HCT116 (cell line): ENCODE results near the gene EEFSEC. TPM values are rescaled to one million over a fixed set of nuclear protein-coding genes. Genes with fewer than 3 reads are reported as not detected.

ENCODE experiments used
- ATAC-seq: fragments of 200-7000 bp; cut with Tn5 transposase; 2 replicates; pipeline ENCODE4 v1.9.1; 2020; ENCODE audit warnings: mild to moderate bottlenecking, moderate library complexity
- BruUV-seq: library from RNA; stranded (reverse); fragments of 400-500 nt; replicated peaks from 2 replicates; lab custom pipeline; 2021; lab: Mats Ljungman, UMichigan
- CTCF ChIA-PET: fragments of 300-600 bp; sonication (Branson Sonifier 250); formaldehyde crosslinking; loops from one replicate; lab custom pipeline; 2021; ENCODE audit warnings: antibody characterized with exemption; lab: Charles Lee
- POLR2A ChIA-PET: fragments of 300-600, 350-600 bp; sonication (Branson Sonifier 250); formaldehyde crosslinking; loops from one replicate; lab custom pipeline; 2021; ENCODE audit warnings: antibody characterized with exemption; lab: Charles Lee
- RAD21 ChIA-PET, 2 experiments: fragments of 300-600 bp; sonication (Branson Sonifier 250); formaldehyde crosslinking; loops; one replicate each; lab custom pipeline; 2023; ENCODE audit warnings: low total read pairs in 2 of 2; ENCODE audit not compliant: uncharacterized antibody in 2 of 2, unreplicated experiment in 2 of 2, low non-redundant PET in 1 of 2; lab: Charles Lee
- DNase-seq: peaks from one replicate; pipeline ENCODE4 v3.0.0-alpha.2; 2010; ENCODE audit warnings: low read depth, low spot score
- H2AFZ ChIP-seq: fragments of 200-600 bp; shearing (Covaris generic), sonication (generic); 2 replicates; pipeline ENCODE4 v1.6.1; 2017; ENCODE audit warnings: low read depth, mixed run types, mixed read lengths, antibody characterized with exemption, low read length; ENCODE audit not compliant: poor library complexity, severe bottlenecking
- H3K27ac ChIP-seq: 2 replicates; pipeline ENCODE4 v1.5.1; 2012; ENCODE audit warnings: low read depth, low read length
- H3K27me3 ChIP-seq: fragments of 200-600 bp; sonication (generic); 2 replicates; pipeline ENCODE4 v1.6.1; 2016; ENCODE audit warnings: mixed run types, low read length, mixed read lengths; ENCODE audit not compliant: insufficient read depth
- H3K36me3 ChIP-seq, 2 experiments: fragments of 200-500 bp in 1 of 2; fragments of 200-600 bp in 1 of 2; sonication (Bioruptor generic) in 1 of 2; sonication (generic) in 1 of 2; 2 replicates each; pipeline versions ENCODE4 v1.5.1 to v1.6.1; 2014 to 2016; ENCODE audit warnings: low read length in 2 of 2, inconsistent platforms in 1 of 2, mixed read lengths in 1 of 2, mixed run types in 1 of 2; ENCODE audit not compliant: insufficient read depth in 2 of 2, control insufficient read depth in 1 of 2
- H3K4me1 ChIP-seq, 2 experiments: fragments of 200-600 bp in 1 of 2; sonication (generic) in 1 of 2; 2 replicates each; pipeline versions ENCODE4 v1.5.1 to v1.6.1; 2012 to 2017; ENCODE audit warnings: low read length in 2 of 2, inconsistent platforms in 1 of 2, mild to moderate bottlenecking in 1 of 2, mixed read lengths in 1 of 2, mixed run types in 1 of 2, moderate library complexity in 1 of 2; ENCODE audit not compliant: insufficient read depth in 2 of 2, control insufficient read depth in 1 of 2
- H3K4me2 ChIP-seq: fragments of 200-600 bp; sonication (generic); 2 replicates; pipeline ENCODE4 v1.6.1; 2017; ENCODE audit warnings: mixed run types, low read length, mixed read lengths
- H3K4me3 ChIP-seq, 2 experiments: fragments of 200-600 bp in 1 of 2; sonication (generic) in 1 of 2; replicated peaks in 1 of 2; 2 replicates each; pipeline ENCODE4 v1.5.1; 2011 to 2016; ENCODE audit warnings: low read length in 2 of 2, control low read depth in 1 of 2, low read depth in 1 of 2, mild to moderate bottlenecking in 1 of 2, mixed read lengths in 1 of 2, mixed run types in 1 of 2
- H3K79me2 ChIP-seq: fragments of 200-600 bp; sonication (generic); 2 replicates; pipeline ENCODE4 v1.6.1; 2017; ENCODE audit warnings: mild to moderate bottlenecking, mixed run types, low read length, moderate library complexity, mixed read lengths; ENCODE audit not compliant: insufficient read depth
- H3K9ac ChIP-seq: fragments of 200-600 bp; sonication (generic); 2 replicates; pipeline ENCODE4 v1.6.1; 2016; ENCODE audit warnings: low read length, mixed read lengths
- H3K9me2 ChIP-seq: fragments of 200-600 bp; sonication (generic), shearing (Covaris generic); 2 replicates; pipeline ENCODE4 v1.6.1; 2017; ENCODE audit warnings: mixed run types, mild to moderate bottlenecking, moderate library complexity; ENCODE audit not compliant: insufficient read depth
- H3K9me3 ChIP-seq, 2 experiments: fragments of 200-500 bp in 1 of 2; fragments of 200-600 bp in 1 of 2; sonication (Bioruptor generic) in 1 of 2; sonication (generic) in 1 of 2; 2 replicates each; pipeline ENCODE4 v1.6.1; 2014 to 2017; ENCODE audit warnings: low read length in 2 of 2, mixed read lengths in 2 of 2, inconsistent platforms in 1 of 2, low read depth in 1 of 2, mild to moderate bottlenecking in 1 of 2, mixed run types in 1 of 2, moderate library complexity in 1 of 2; ENCODE audit not compliant: control insufficient read depth in 1 of 2, insufficient read depth in 1 of 2
- H4K20me1 ChIP-seq: fragments of 200-600 bp; sonication (generic), shearing (Covaris generic); 2 replicates; pipeline ENCODE4 v1.6.1; 2017; ENCODE audit warnings: mixed run types, mild to moderate bottlenecking, moderate library complexity; ENCODE audit not compliant: insufficient read depth
- ATF3 ChIP-seq: IDR thresholded peaks from 2 replicates; pipeline ENCODE4 v1.6.1; 2012
- CEBPB ChIP-seq: IDR thresholded peaks from 2 replicates; pipeline ENCODE4 v1.6.1; 2012; ENCODE audit warnings: low read depth
- CTCF ChIP-seq, 3 experiments: fragments of 200-600 bp in 1 of 3; sonication (generic) in 1 of 3; IDR thresholded peaks in 2 of 3; conservative IDR thresholded peaks in 1 of 3; 2 replicates each; pipeline ENCODE4 v1.5.1; 2012 to 2017; ENCODE audit warnings: low read depth in 2 of 3, low read length in 2 of 3, antibody characterized with exemption in 1 of 3, borderline replicate concordance in 1 of 3, control low read depth in 1 of 3, mild to moderate bottlenecking in 1 of 3, mixed read lengths in 1 of 3, mixed run types in 1 of 3, moderate library complexity in 1 of 3; ENCODE audit not compliant: insufficient read depth in 1 of 3
- EGR1 ChIP-seq: IDR thresholded peaks from 2 replicates; pipeline ENCODE4 v1.6.1; 2012; ENCODE audit warnings: low read depth
- EZH2 ChIP-seq: fragments of 200-600 bp; sonication (generic); IDR thresholded peaks from 2 replicates; pipeline ENCODE4 v1.6.1; 2017; ENCODE audit warnings: antibody characterized with exemption, mixed run types
- EZH2phosphoT487 ChIP-seq: fragments of 200-600 bp; IDR thresholded peaks from 2 replicates; pipeline ENCODE4 v1.6.1; 2018; ENCODE audit warnings: antibody characterized with exemption, borderline replicate concordance
- MAX ChIP-seq: IDR thresholded peaks from 2 replicates; pipeline ENCODE4 v1.6.1; 2012
- POLR2A ChIP-seq: IDR thresholded peaks from 2 replicates; pipeline ENCODE4 v1.7.0; 2011; ENCODE audit warnings: borderline replicate concordance; ENCODE audit not compliant: insufficient read depth, insufficient read length; ENCODE audit errors: extremely low read depth
- POLR2AphosphoS5 ChIP-seq: IDR thresholded peaks from 2 replicates; pipeline ENCODE4 v1.6.1; 2011; ENCODE audit warnings: mild to moderate bottlenecking, low read depth, low read length, moderate library complexity
- RAD21 ChIP-seq: IDR thresholded peaks from 2 replicates; pipeline ENCODE4 v1.6.1; 2012; ENCODE audit warnings: low read depth, mild to moderate bottlenecking
- SRF ChIP-seq: IDR thresholded peaks from 2 replicates; pipeline ENCODE4 v1.6.1; 2012; ENCODE audit warnings: low read depth
- TCF7L2 ChIP-seq: IDR thresholded peaks from 2 replicates; pipeline ENCODE4 v1.7.0; 2011; ENCODE audit warnings: borderline replicate concordance, inconsistent platforms; ENCODE audit not compliant: insufficient read depth, insufficient read length; ENCODE audit errors: extremely low read depth
- ZBTB33 ChIP-seq: IDR thresholded peaks from 2 replicates; pipeline ENCODE4 v1.6.1; 2011; ENCODE audit warnings: mild to moderate bottlenecking, low read length, moderate library complexity; ENCODE audit not compliant: insufficient replicate concordance; ENCODE audit errors: extremely low read depth
- ZNF274 ChIP-seq: fragments of 200-500 bp; sonication (Bioruptor generic); IDR thresholded peaks from 2 replicates; pipeline ENCODE4 v1.6.1; 2014; ENCODE audit warnings: mild to moderate bottlenecking, low read depth, low read length, inconsistent platforms
- intact Hi-C: fragments of 100-400 bp; cut with micrococcal nuclease; formaldehyde crosslinking; loops from 2 replicates; pipeline ENCODE4 v1.10.0; 2022
- total RNA-seq: library from RNA; stranded (reverse); gene quantifications from one replicate; pipeline ENCODE4 v1.2.1, GENCODE V29; 2021; ENCODE audit not compliant: unreplicated experiment

EEFSEC gene
- total RNA-seq, 1 experiment from 2014 or later = 16.1 TPM

- TF ChIP-seq EZH2phosphoT487 (no peak), POLR2AphosphoS5 (no peak)
Observed at GRCh38 chr3:128338536-128339330, 185.5 kb downstream of the EEFSEC start (continued).

- H3K9me2 ChIP-seq = no peaks in the 10 kb centered on the region
- no peak overlapping the region for H3K9ac ChIP-seq
- RAD21 ChIA-PET = no interaction called here
- ATAC-seq = no peak
- DNase-seq = no peak
- BruUV-seq = no TSS peak
- H4K20me1 ChIP-seq = no peaks in the 10 kb centered on the region
- H2AFZ ChIP-seq = no peak overlapping the region
- no peaks in the 10 kb centered on the region for H3K79me2 ChIP-seq
- H3K4me3 ChIP-seq = no peak overlapping the region
- no peak overlapping the region for H3K27ac ChIP-seq
- H3K36me3 ChIP-seq = no peaks in the 10 kb centered on the region
- no peak overlapping the region for H3K4me2 ChIP-seq
- intact Hi-C loops = no loop called here
- H3K4me1 ChIP-seq = peaks cover 8 to 20% of the 10 kb centered on the region in 2 experiments
- CTCF ChIA-PET = no interaction called here
- no peaks in the 10 kb centered on the region for H3K27me3 ChIP-seq
- TF ChIP-seq POLR2A (no peak), CTCF (IDR thresholded peaks at IDR 0.05 in 2 of 3, conservative IDR thresholded peaks at IDR 0.05 in 1 of 3; ENCODE audit: borderline replicate concordance in 1 of 3, insufficient read depth in 1 of 3, low read depth in 2 of 3, low read length in 2 of 3) (no peak), RAD21 (no peak), ZBTB33 (no peak), EZH2 (no peak), ATF3 (no peak), CEBPB (no peak), SRF (no peak), MAX (no peak), TCF7L2 (no peak), EGR1 (no peak), ZNF274 (no peak)
- H3K9me3 ChIP-seq = no peaks in the 10 kb centered on the region
- POLR2A ChIA-PET = no interaction called here
Observed at GRCh38 chr3:128339491-128340012, 186.3 kb downstream of the EEFSEC start.
